Astrocyte (in vitro differentiated cells and primary cell): ENCODE data around the gene NOVA1.

ENCODE experiments used
- EZH2 ChIP-seq: IDR thresholded peaks from 2 replicates; pipeline ENCODE4 v1.6.1; 2012; ENCODE audit warnings: mild to moderate bottlenecking, low read length, inconsistent platforms; ENCODE audit not compliant: insufficient read depth
- TF ChIP-seq, protein P1 (sequence below): IDR thresholded peaks from 2 replicates; pipeline ENCODE4 v1.5.1; 2011; ENCODE audit warnings: low read depth, mild to moderate bottlenecking, inconsistent platforms, low read length, moderate library complexity; ENCODE audit not compliant: insufficient read depth

DNA sequence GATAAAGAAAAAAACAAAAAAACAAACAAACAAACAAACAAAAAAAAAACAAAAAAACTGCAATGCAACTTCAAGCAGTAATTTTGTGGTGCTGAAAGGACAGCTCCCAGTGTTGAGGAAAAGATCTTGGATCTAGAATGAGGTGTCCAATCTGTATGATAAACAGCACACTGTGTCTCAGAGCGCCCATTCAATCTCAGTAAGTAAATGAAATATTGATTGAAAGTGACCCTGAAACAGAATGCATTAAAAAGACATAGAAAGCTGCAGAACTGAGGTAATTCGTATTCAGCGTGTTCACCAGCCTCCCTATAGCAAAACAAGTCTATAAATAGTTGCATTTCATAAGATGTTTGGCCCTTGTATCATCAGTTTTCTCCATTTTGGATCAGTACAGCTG, 153.0 kb downstream of the NOVA1 start:
- TF ChIP-seq EZH2, result no peak
- TF ChIP-seq, protein P1, sequence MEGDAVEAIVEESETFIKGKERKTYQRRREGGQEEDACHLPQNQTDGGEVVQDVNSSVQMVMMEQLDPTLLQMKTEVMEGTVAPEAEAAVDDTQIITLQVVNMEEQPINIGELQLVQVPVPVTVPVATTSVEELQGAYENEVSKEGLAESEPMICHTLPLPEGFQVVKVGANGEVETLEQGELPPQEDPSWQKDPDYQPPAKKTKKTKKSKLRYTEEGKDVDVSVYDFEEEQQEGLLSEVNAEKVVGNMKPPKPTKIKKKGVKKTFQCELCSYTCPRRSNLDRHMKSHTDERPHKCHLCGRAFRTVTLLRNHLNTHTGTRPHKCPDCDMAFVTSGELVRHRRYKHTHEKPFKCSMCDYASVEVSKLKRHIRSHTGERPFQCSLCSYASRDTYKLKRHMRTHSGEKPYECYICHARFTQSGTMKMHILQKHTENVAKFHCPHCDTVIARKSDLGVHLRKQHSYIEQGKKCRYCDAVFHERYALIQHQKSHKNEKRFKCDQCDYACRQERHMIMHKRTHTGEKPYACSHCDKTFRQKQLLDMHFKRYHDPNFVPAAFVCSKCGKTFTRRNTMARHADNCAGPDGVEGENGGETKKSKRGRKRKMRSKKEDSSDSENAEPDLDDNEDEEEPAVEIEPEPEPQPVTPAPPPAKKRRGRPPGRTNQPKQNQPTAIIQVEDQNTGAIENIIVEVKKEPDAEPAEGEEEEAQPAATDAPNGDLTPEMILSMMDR, result no peak
